ENCODE data around the gene WWOX.

The WWOX gene

GRCh38 chr16:79136955-79137354 is 1037.5 kb downstream of the WWOX start:
- no peak for DNase-seq

- no peak for DNase-seq
Observed at GRCh38 chr16:79137426-79137939, 1038.0 kb downstream of the WWOX start.

- no peak for DNase-seq
Observed at GRCh38 chr16:79139799-79140198, 1040.3 kb downstream of the WWOX start.

- DNase-seq: no peak
Observed at GRCh38 chr16:79143026-79143425, 1043.6 kb downstream of the WWOX start.

- no peak for DNase-seq
Observed at GRCh38 chr16:79150151-79150550, 1050.7 kb downstream of the WWOX start.

- DNase-seq: no peak
Observed at GRCh38 chr16:79150632-79151310, 1051.3 kb downstream of the WWOX start.

GRCh38 chr16:79154086-79154485 is 1054.6 kb downstream of the WWOX start:
- no peak for DNase-seq

GRCh38 chr16:79155471-79155870 is 1056.0 kb downstream of the WWOX start:
- DNase-seq: no peak

- no peak for DNase-seq
Observed at GRCh38 chr16:79155904-79156303, 1056.5 kb downstream of the WWOX start.

GRCh38 chr16:79156761-79157160 is 1057.3 kb downstream of the WWOX start:
- DNase-seq: no peak

- DNase-seq: no peak
Observed at GRCh38 chr16:79158337-79158736, 1058.9 kb downstream of the WWOX start.

- no peak for DNase-seq
Observed at GRCh38 chr16:79159261-79160049, 1060.0 kb downstream of the WWOX start.

- no peak for DNase-seq
Observed at GRCh38 chr16:79162977-79163376, 1063.5 kb downstream of the WWOX start.

- DNase-seq: no peak
Observed at GRCh38 chr16:79163691-79164387, 1064.4 kb downstream of the WWOX start.

- no peak for DNase-seq
Observed at GRCh38 chr16:79164388-79164995, 1065.0 kb downstream of the WWOX start.

GRCh38 chr16:79165079-79165478 is 1065.6 kb downstream of the WWOX start:
- DNase-seq: no peak

GRCh38 chr16:79165506-79165905 is 1066.1 kb downstream of the WWOX start:
- no peak for DNase-seq

- DNase-seq: no peak
Observed at GRCh38 chr16:79167893-79168292, 1068.4 kb downstream of the WWOX start.

GRCh38 chr16:79168321-79168720 is 1068.9 kb downstream of the WWOX start:
- DNase-seq: no peak

- no peak for DNase-seq
Observed at GRCh38 chr16:79169239-79169638, 1069.8 kb downstream of the WWOX start.

- no peak for DNase-seq
Observed at GRCh38 chr16:79170555-79171246, 1071.2 kb downstream of the WWOX start.

- DNase-seq: no peak
Observed at GRCh38 chr16:79171504-79171903, 1072.0 kb downstream of the WWOX start.
